Stimulated activated CD4-positive, alpha-beta T cell treated with anti-CD3 and anti-CD28 coated beads, TNF-alpha, amount 100 ng/mL, for 48 hours (primary cell): ENCODE measurements around the gene CFTR.
"Not testable (repeated sequence)": the region's sequence is repeated elsewhere in the genome, so short reads cannot be mapped to it uniquely, and the experiment has no call there.

Experiments used
- DNase-seq, 3 donors: peaks; one replicate each; pipeline ENCODE4 v3.0.0-alpha.2; 2020; ENCODE audit warnings: low read depth in 3 of 3

Gene CFTR

DNA sequence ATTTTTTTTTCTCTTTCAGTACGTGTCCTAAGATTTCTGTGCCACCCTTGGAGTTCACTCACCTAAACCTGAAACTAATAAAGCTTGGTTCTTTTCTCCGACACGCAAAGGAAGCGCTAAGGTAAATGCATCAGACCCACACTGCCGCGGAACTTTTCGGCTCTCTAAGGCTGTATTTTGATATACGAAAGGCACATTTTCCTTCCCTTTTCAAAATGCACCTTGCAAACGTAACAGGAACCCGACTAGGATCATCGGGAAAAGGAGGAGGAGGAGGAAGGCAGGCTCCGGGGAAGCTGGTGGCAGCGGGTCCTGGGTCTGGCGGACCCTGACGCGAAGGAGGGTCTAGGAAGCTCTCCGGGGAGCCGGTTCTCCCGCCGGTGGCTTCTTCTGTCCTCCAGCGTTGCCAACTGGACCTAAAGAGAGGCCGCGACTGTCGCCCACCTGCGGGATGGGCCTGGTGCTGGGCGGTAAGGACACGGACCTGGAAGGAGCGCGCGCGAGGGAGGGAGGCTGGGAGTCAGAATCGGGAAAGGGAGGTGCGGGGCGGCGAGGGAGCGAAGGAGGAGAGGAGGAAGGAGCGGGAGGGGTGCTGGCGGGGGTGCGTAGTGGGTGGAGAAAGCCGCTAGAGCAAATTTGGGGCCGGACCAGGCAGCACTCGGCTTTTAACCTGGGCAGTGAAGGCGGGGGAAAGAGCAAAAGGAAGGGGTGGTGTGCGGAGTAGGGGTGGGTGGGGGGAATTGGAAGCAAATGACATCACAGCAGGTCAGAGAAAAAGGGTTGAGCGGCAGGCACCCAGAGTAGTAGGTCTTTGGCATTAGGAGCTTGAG is at the start of gene CFTR:
Gene CFTR (plus strand): TSS at position 801 of the 830 bp plus-strand sequence. CDS start 70 bp downstream, outside the sequence.
- no peak for DNase-seq

GRCh38 chr7:117435475-117436043 is 44.3 kb upstream of the CFTR start:
- no peak for DNase-seq

DNA sequence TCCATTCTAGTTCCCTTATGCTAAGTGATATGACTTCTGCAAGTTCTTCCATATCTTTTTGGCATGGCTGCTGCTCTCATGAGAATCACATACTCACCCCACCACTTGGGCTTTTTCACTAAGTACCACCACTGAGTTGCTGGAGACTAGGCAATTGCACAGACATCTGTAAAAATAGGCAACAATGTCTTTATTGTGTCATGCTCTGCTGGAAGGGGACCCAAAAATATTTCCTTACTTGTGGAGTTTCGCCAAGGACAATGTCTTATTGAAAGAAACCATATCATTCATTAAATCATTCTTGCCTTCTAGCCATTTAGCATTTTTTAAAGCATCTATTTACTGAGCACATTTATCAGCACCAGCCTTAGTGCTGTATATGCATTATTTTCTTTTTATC is 35.2 kb upstream of the CFTR start:
- no peak for DNase-seq

DNA sequence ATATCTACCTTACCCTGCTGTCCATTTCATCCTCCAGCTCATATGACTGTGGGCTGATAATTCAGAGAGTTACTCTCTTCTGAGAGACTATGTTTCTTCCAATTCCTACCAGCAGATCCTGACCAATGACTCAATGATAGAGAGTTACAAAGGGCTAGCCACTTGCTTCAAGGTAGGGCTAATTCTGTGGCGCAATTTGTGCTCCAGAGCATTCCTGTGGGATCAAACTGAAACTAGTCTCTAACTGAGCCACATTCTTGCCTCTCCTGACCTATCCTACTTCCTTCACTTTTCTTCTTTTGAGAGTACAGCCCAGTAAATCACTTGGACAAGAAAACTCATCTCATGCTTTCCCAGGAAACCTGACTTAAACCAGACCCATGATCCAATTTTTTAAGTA is 34.6 kb upstream of the CFTR start:
- DNase-seq, result no peak

DNA sequence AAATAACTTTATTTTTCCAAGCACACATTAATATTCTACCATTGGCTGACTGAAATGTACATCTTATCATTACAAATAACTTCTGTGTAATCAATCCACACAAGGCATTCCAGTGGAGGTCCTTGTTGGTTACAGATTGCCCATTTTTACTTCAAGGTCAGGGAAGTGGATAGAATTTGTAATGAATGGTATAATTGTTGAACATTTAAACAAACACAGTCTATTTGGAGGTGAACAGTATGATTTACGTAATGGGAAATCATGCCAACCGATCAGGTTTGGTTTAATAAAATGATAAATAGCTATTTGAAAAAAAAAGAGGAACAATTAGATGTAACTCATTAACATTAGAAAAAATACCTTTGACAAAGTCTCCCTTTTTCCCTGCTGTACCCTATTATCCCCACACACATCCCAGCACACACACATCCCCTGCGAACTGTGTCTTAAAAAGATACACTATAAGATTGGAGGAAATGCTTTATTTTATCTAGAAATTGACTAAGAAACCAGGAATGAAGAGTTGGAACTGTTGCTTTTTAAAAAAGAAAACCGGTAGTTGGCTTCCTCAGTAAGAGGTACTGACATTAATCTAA is 33.5 kb upstream of the CFTR start:
- DNase-seq, result no peak

DNA sequence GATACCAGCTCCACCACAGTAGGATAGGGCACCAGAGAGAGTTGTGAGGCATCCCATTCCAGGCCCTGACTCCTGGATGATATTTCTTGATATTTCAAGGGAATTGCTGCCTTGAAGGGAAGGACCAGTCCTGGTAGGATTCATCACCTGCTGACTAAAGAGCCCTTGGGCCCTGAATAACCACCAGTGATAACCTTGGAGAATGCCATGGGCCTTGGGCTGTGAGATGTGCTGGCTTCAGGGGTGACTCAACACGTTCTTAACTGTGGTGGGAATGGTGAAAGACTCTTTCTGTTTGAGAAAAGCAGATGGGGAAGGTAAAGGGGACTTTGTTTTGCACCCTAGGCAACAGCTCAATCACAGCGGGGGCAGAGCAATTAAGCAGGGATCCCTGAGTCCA is 31.2 kb upstream of the CFTR start:
- DNase-seq, result no peak

- DNase-seq, result no peak
These were observed 20.7 kb upstream of the CFTR start for GRCh38 chr7:117458977-117459583.

- DNase-seq, result no peak
These were observed 20.1 kb upstream of the CFTR start for GRCh38 chr7:117459735-117460134.

- not testable (repeated sequence) for DNase-seq
These were observed 19.0 kb upstream of the CFTR start for GRCh38 chr7:117460815-117461214.

- no peak for DNase-seq
These were observed 11.7 kb upstream of the CFTR start for GRCh38 chr7:117468174-117468573.

- DNase-seq, result no peak
These were observed 9.0 kb upstream of the CFTR start for GRCh38 chr7:117470777-117471176.

DNA sequence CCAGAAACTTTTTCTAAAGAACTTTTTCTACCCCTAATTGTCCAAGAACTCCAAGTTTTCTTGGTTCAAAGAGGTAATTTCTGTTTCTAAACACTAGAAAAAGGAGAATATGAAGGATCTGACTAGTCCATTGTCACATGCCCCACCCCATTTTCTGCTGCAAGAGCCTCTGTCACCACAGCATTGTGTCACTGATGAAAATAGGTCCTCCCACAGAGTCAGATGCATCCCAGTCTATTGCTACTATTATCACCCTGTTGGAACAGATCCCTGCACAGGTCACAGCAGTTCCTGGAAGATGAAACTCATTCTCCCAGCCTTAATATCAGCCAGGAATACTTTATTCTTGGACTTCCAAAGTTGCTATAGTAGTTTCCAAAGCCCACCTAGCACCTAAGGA is 7.5 kb upstream of the CFTR start:
- DNase-seq, result no peak

DNA sequence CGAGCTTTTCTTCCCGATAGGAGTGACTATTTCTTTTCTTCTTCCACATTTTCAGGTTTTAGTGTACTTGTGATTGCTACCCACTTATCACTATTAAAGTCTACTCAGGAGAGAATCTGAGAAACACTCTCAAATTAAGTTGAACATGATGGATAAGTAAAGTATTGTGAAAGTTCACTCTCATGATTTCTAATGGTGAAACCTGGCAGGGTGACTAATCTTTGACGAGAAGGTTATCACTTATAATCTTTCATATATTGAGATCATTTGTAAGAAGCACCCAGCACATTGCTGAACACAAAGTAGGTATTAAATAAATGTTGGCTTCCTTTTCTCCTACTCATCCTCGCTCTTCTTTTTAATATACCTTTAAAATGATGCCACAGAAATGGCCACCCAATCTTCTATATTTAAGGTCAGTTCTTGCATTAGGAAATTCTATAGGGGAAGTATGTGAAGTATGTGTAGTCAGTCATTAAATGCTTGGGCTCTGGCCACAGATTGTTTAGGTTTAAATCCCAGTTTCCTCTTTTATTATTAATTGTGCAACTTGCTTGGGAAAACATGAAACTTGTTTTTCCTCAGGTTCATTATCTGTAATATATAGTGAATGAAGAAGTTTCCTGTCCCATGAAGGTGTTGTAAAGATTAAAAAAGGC is 3.1 kb upstream of the CFTR start:
- DNase-seq, result no peak

- no peak for DNase-seq
These were observed 995 bp upstream of the CFTR start for GRCh38 chr7:117478836-117479224.

GRCh38 chr7:117480055-117480362 is 184 bp downstream of the CFTR start:
- DNase-seq, result no peak

GRCh38 chr7:117480978-117481377 is 1.2 kb downstream of the CFTR start:
- no peak for DNase-seq

DNA sequence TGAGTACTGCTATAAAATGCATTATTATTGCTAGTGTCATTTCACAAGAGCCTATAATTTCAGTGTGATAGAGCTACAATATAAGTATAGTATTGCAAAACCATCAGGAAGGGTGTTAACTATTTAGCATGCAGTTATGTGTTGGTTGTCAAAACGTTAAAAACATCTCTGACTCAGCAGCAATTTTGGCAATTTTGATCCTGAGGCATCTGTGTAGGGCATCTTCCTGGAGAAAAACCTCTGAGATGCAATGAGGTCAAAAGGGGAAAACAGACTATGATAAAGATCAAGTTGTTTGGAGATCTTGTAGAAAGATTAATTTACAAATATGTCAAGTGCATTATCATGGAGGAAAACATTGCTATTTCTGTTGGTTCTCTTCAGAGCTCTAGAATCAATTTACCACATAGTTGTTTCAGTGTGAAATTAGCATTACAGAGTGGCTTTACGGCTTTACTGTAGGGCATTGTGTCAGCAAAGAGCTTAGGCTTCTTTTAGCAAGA is 5.3 kb downstream of the CFTR start:
- no peak for DNase-seq

DNA sequence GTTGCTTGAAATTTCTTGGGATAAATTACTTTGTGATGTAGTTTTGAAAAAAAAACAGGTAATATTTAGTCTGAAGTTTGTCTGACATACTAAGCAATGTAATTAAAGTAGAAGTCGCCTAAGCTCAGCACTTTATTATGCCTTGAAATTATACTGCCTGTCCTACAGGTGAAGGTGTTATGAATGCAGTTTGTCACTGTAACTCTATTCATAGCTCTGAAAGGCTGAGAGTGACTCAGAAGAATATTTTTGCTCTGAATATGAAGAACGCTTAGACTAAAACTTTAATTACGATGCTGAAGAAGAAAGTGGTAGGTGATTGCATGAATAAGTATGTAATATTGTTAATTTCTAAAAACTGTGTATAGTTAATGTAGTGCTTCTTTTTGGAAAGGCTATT is 9.2 kb downstream of the CFTR start:
- no peak for DNase-seq

GRCh38 chr7:117489430-117489829 is 9.6 kb downstream of the CFTR start:
- no peak for DNase-seq

GRCh38 chr7:117489911-117490310 is 10.1 kb downstream of the CFTR start:
- no peak for DNase-seq

DNA sequence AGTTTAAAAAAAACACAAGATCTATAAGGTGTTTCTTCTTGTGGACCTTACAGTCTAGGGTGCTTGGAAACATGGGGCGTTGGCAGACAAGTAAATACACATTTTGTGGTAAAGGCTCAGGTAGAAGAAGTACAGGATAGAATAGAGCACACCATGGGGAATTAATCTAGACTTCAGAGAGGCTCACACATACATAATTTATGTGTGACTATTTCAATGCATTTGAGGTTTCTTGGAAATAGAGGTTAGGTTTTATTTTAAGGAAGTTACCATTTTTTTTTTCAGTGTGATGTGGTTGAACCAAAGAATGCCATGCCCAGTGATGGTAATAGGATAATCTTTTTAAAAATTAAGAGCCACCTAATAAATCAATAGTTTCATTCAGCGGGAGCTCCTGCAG is 12.8 kb downstream of the CFTR start:
- no peak for DNase-seq

DNA sequence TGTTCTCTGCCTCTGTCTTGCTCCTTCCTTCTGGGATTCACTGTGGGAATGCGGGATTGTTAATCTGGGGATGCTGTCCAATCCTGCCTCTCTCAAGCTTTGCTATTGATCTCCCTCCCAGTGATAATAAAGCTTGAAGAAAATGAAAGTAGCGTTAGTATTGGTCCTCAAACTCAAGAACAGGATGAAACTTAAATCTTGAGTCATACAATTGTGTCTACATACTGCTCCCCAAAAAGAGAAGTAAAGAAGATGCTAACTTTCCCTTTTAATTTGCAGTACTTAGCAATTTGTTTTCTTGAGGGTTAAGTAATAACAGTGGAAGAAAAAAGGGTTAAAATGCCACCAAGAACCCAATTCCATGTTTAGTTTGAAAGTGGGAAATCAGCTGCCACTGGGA is 13.6 kb downstream of the CFTR start:
- no peak for DNase-seq
